HepG2 (cell line): ENCODE results near the gene RTEL1. TPM values are rescaled to one million over a fixed set of nuclear protein-coding genes. Genes with fewer than 3 reads are reported as not detected.

Source experiments
- PAF1 ChIP-seq: IDR thresholded peaks from 2 replicates; pipeline ENCODE4 v1.6.1; 2016; ENCODE audit warnings: missing genetic modification reagents, missing compliant biosample characterization
- PAX8 ChIP-seq: sonication (generic); formaldehyde crosslinking; IDR thresholded peaks from 2 replicates; pipeline ENCODE4 v1.8.0; 2022; ENCODE audit warnings: mild to moderate bottlenecking, missing genetic modification reagents, borderline replicate concordance
- POLR2AphosphoS2 ChIP-seq: IDR thresholded peaks from 2 replicates; pipeline ENCODE4 v1.6.1; 2011; ENCODE audit warnings: low read depth, low read length, improper control_type of control experiment
- RAD21 ChIP-seq: fragments of 450-650 bp; formaldehyde crosslinking; IDR thresholded peaks from 2 replicates; pipeline ENCODE4 v1.5.0; 2020; ENCODE audit warnings: mild to moderate bottlenecking
- TGIF2 ChIP-seq: IDR thresholded peaks from 2 replicates; pipeline ENCODE4 v1.6.1; 2016; ENCODE audit warnings: control low read depth, missing compliant biosample characterization
- ZBTB38 ChIP-seq: sonication (generic); formaldehyde crosslinking; IDR thresholded peaks from 2 replicates; pipeline ENCODE4 v1.5.1; 2020; ENCODE audit warnings: mild to moderate bottlenecking, missing genetic modification reagents
- ZNF121 ChIP-seq: sonication (generic); formaldehyde crosslinking; IDR thresholded peaks from 2 replicates; pipeline ENCODE4 v1.5.0; 2020; ENCODE audit warnings: mild to moderate bottlenecking, missing genetic modification reagents
- ZNF136 ChIP-seq: sonication (generic); formaldehyde crosslinking; IDR thresholded peaks from 2 replicates; pipeline ENCODE4 v1.8.1; 2022; ENCODE audit warnings: low read depth, mild to moderate bottlenecking, moderate library complexity, missing genetic modification reagents
- ZNF224 ChIP-seq: sonication (generic); formaldehyde crosslinking; IDR thresholded peaks from 2 replicates; pipeline ENCODE4 v1.5.0; 2020; ENCODE audit warnings: mild to moderate bottlenecking, missing genetic modification reagents
- ZNF33B ChIP-seq: sonication (generic); formaldehyde crosslinking; IDR thresholded peaks from 2 replicates; pipeline ENCODE4 v1.5.1; 2020; ENCODE audit warnings: mild to moderate bottlenecking, missing genetic modification reagents
- ZNF552 ChIP-seq: sonication (generic); formaldehyde crosslinking; IDR thresholded peaks from 2 replicates; pipeline ENCODE4 v1.9.0; 2022; ENCODE audit warnings: missing genetic modification reagents, mild to moderate bottlenecking, borderline replicate concordance
- ZNF563 ChIP-seq: sonication (generic); formaldehyde crosslinking; IDR thresholded peaks from 2 replicates; pipeline ENCODE4 v1.8.0; 2022; ENCODE audit warnings: mild to moderate bottlenecking, moderate library complexity, missing genetic modification reagents
- ZNF83 ChIP-seq: sonication (generic); formaldehyde crosslinking; IDR thresholded peaks from 2 replicates; pipeline ENCODE4 v1.4.0; 2020; ENCODE audit warnings: missing genetic modification reagents, mild to moderate bottlenecking, borderline replicate concordance
- polyA plus RNA-seq, 8 experiments: library from polyadenylated mRNA; depleted of rRNA in 3 of 8; stranded (reverse) in 7 of 8; unstranded in 1 of 8; fragments of >200 nt; fragmentation: Illumina TruSeq in 4 of 8; extraction: Trizol in 4 of 8; gene quantifications; 2 replicates each; pipeline versions ENCODE4 v1.2.1 to v1.2.3, GENCODE V29; 2011 to 2016; ENCODE audit warnings: low read depth in 4 of 8, missing spikeins in 1 of 8, mixed read lengths in 1 of 8; ENCODE audit not compliant: insufficient read depth in 1 of 8
- total RNA-seq, 5 experiments: library from RNA; depleted of rRNA; stranded (reverse); fragments of >200 nt; fragmentation: Illumina TruSeq; extraction: Trizol; gene quantifications; 2 replicates each; pipeline ENCODE4 v1.2.3, GENCODE V29; 2016; ENCODE audit warnings: low read depth in 1 of 5
- TF ChIP-seq, protein P1 (sequence below): sonication (generic); formaldehyde crosslinking; IDR thresholded peaks from 2 replicates; pipeline ENCODE4 v1.5.0; 2020; ENCODE audit warnings: missing genetic modification reagents
- TF ChIP-seq, protein P2 (sequence below): sonication (generic); formaldehyde crosslinking; IDR thresholded peaks from 2 replicates; pipeline ENCODE4 v1.4.0; 2020; ENCODE audit warnings: missing genetic modification reagents, borderline replicate concordance
- TF ChIP-seq, protein P3 (sequence below): sonication (generic); formaldehyde crosslinking; IDR thresholded peaks from 2 replicates; pipeline ENCODE4 v1.5.0; 2020; ENCODE audit warnings: mild to moderate bottlenecking, missing genetic modification reagents
- TF ChIP-seq, protein P4 (sequence below): sonication (generic); formaldehyde crosslinking; IDR thresholded peaks from 2 replicates; pipeline ENCODE4 v1.4.0; 2020; ENCODE audit warnings: missing genetic modification reagents

RTEL1 gene
- total and polyA plus RNA-seq, 2 of the 13 experiments (the other 11 are each of a cell fraction or from before 2014, with no cell fraction given), result 21.8 to 36.4 TPM

DNA sequence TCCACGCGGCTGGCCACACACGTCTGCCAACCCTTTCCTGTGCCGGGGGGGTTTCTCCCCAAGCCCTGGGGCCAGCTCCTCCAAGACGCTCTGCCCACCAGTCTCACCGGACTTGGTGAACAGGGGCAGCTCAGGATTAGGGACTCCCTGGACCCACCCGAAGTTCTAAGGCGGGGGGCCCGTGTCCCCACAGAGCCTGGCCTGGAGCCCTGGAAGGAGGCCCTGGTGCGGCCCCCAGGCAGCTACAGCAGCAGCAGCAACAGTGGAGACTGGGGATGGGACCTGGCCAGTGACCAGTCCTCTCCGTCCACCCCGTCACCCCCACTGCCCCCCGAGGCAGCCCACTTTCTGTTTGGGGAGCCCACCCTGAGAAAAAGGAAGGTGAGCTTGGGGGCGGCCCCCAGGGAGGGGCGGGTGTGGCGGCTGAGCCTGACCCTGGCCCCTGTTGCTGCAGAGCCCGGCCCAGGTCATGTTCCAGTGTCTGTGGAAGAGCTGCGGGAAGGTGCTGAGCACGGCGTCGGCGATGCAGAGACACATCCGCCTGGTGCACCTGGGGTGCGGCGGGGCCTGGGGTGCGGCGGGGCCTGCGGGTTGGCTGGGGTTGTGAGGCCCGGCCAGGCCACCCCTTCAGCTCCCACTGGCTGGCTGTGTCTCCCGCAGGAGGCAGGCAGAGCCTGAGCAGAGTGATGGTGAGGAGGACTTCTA lies 83.7 kb downstream of the RTEL1 start (continued):
- TF ChIP-seq RAD21 (CRISPR knock-in tag), result 0 out of 2 replicates have a peak, but pooled peaks have one; percentile 2
- no peak for TF ChIP-seq TGIF2 (CRISPR knock-in tag)
- no peak for TF ChIP-seq ZNF121 (CRISPR knock-in tag)
- no peak for TF ChIP-seq ZNF552 (CRISPR knock-in tag)
- peak; percentile 39; the same call in 1 of the 2 replicates for TF ChIP-seq ZNF33B (CRISPR knock-in tag)
- no peak for TF ChIP-seq PAX8 (CRISPR knock-in tag)
- peak; percentile 98 for TF ChIP-seq ZBTB38
- peak; percentile 16; the same call in 1 of the 2 replicates for TF ChIP-seq ZNF563 (CRISPR knock-in tag)
- TF ChIP-seq POLR2AphosphoS2, result 0 out of 2 replicates have a peak, but pooled peaks have one; percentile 31
- TF ChIP-seq ZNF136 (CRISPR knock-in tag), result no peak
- TF ChIP-seq, protein P1, sequence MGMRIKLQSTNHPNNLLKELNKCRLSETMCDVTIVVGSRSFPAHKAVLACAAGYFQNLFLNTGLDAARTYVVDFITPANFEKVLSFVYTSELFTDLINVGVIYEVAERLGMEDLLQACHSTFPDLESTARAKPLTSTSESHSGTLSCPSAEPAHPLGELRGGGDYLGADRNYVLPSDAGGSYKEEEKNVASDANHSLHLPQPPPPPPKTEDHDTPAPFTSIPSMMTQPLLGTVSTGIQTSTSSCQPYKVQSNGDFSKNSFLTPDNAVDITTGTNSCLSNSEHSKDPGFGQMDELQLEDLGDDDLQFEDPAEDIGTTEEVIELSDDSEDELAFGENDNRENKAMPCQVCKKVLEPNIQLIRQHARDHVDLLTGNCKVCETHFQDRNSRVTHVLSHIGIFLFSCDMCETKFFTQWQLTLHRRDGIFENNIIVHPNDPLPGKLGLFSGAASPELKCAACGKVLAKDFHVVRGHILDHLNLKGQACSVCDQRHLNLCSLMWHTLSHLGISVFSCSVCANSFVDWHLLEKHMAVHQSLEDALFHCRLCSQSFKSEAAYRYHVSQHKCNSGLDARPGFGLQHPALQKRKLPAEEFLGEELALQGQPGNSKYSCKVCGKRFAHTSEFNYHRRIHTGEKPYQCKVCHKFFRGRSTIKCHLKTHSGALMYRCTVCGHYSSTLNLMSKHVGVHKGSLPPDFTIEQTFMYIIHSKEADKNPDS, result peak; percentile 10; the same call in 1 of the 2 replicates
- TF ChIP-seq, protein P2, sequence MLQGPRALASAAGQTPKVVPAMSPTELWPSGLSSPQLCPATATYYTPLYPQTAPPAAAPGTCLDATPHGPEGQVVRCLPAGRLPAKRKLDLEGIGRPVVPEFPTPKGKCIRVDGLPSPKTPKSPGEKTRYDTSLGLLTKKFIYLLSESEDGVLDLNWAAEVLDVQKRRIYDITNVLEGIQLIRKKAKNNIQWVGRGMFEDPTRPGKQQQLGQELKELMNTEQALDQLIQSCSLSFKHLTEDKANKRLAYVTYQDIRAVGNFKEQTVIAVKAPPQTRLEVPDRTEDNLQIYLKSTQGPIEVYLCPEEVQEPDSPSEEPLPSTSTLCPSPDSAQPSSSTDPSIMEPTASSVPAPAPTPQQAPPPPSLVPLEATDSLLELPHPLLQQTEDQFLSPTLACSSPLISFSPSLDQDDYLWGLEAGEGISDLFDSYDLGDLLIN, result 0 out of 2 replicates have a peak, but pooled peaks have one; percentile 46
- 0 out of 2 replicates have a peak, but pooled peaks have one; percentile 1 for TF ChIP-seq ZNF224
- TF ChIP-seq PAF1 (CRISPR knock-in tag), result 0 out of 2 replicates have a peak, but pooled peaks have one; percentile 9
- TF ChIP-seq, protein P3, sequence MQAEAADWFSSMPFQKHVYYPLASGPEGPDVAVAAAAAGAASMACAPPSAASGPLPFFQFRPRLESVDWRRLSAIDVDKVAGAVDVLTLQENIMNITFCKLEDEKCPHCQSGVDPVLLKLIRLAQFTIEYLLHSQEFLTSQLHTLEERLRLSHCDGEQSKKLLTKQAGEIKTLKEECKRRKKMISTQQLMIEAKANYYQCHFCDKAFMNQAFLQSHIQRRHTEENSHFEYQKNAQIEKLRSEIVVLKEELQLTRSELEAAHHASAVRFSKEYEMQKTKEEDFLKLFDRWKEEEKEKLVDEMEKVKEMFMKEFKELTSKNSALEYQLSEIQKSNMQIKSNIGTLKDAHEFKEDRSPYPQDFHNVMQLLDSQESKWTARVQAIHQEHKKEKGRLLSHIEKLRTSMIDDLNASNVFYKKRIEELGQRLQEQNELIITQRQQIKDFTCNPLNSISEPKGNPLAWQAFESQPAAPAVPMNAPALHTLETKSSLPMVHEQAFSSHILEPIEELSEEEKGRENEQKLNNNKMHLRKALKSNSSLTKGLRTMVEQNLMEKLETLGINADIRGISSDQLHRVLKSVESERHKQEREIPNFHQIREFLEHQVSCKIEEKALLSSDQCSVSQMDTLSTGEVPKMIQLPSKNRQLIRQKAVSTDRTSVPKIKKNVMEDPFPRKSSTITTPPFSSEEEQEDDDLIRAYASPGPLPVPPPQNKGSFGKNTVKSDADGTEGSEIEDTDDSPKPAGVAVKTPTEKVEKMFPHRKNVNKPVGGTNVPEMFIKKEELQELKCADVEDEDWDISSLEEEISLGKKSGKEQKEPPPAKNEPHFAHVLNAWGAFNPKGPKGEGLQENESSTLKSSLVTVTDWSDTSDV (CRISPR knock-in tag), result peak; percentile 48; the same call in 1 of the 2 replicates
- TF ChIP-seq, protein P4, sequence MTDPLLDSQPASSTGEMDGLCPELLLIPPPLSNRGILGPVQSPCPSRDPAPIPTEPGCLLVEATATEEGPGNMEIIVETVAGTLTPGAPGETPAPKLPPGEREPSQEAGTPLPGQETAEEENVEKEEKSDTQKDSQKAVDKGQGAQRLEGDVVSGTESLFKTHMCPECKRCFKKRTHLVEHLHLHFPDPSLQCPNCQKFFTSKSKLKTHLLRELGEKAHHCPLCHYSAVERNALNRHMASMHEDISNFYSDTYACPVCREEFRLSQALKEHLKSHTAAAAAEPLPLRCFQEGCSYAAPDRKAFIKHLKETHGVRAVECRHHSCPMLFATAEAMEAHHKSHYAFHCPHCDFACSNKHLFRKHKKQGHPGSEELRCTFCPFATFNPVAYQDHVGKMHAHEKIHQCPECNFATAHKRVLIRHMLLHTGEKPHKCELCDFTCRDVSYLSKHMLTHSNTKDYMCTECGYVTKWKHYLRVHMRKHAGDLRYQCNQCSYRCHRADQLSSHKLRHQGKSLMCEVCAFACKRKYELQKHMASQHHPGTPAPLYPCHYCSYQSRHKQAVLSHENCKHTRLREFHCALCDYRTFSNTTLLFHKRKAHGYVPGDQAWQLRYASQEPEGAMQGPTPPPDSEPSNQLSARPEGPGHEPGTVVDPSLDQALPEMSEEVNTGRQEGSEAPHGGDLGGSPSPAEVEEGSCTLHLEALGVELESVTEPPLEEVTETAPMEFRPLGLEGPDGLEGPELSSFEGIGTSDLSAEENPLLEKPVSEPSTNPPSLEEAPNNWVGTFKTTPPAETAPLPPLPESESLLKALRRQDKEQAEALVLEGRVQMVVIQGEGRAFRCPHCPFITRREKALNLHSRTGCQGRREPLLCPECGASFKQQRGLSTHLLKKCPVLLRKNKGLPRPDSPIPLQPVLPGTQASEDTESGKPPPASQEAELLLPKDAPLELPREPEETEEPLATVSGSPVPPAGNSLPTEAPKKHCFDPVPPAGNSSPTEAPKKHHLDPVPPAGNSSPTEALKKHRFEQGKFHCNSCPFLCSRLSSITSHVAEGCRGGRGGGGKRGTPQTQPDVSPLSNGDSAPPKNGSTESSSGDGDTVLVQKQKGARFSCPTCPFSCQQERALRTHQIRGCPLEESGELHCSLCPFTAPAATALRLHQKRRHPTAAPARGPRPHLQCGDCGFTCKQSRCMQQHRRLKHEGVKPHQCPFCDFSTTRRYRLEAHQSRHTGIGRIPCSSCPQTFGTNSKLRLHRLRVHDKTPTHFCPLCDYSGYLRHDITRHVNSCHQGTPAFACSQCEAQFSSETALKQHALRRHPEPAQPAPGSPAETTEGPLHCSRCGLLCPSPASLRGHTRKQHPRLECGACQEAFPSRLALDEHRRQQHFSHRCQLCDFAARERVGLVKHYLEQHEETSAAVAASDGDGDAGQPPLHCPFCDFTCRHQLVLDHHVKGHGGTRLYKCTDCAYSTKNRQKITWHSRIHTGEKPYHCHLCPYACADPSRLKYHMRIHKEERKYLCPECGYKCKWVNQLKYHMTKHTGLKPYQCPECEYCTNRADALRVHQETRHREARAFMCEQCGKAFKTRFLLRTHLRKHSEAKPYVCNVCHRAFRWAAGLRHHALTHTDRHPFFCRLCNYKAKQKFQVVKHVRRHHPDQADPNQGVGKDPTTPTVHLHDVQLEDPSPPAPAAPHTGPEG (CRISPR knock-in tag), result no peak
- TF ChIP-seq ZNF83 (CRISPR knock-in tag), result peak; percentile 56; the same call in 1 of the 2 replicates
